Measurements from ENCODE around the gene TPST2. TPM values are rescaled to one million over a fixed set of nuclear protein-coding genes. Genes with fewer than 3 reads are reported as not detected.

Gene TPST2
- total RNA-seq, 1 donor from 2014 or later, result 26.2 TPM

DNA sequence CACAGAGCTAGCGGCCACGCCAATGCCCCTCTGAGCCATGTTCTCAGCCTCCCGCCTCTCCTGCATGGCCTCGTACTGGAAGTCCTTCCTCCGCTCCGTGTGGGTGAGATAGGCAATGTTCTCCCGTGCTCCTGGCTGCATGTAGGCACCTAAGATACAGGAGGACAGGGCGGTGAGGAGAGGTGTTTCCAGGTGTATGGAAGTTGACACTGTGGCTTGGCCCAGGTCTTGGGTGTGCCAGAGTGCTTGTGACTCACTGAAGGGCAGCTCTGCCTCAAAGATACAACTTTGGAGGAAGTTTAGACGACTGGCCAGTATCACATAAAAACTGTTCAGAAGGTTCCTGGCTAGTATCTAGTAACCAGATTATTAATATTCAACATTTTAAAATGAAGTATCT, 97.7 kb downstream of the TPST2 start:
- Histone ChIP-seq H3K4me3 (ENCODE audit: low read depth, low read length) (no peak overlapping the region), H3K27me3 (ENCODE audit: control insufficient read depth, insufficient read depth, low read length) (no peaks in the 10 kb centered on the region), H3K36me3 (ENCODE audit: control insufficient read depth, insufficient read depth, low read length) (peaks cover 4% of the 10 kb centered on the region)
- DNase-seq (ENCODE audit: low read depth), result no peak
- TF ChIP-seq CTCF (IDR thresholded peaks at IDR 0.05; ENCODE audit: insufficient read depth, low read length, poor library complexity, severe bottlenecking), result no peak

DNA sequence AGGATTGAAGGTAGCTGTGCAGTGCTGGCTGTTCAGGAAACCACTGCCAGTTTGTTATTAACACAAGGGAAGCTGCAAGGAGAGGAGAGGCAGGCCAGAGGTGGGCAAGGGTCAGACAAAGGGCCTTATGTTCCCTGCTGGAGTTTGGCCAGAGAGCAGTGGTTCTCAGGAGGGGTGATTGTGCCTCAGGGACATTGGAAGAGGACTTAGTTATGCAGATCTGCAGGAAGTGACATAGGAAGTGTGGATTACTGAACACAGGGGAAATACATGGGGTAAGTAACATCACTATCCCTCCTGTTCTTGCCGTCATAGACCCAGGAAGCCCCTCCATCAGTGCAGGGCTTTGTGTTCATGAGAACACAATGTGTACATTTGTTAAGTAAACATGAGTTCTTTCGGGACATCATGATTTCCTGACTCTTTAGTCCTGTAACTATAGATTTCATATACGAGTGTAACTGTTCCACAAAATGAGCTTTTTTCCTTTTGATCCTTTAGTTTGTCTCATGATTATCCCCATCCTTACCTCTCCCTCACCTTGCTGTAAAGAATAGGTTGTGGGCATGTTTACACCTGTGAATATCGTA, 100.4 kb downstream of the TPST2 start:
- Histone ChIP-seq H3K4me3 (ENCODE audit: low read depth, low read length) (no peak overlapping the region), H3K36me3 (ENCODE audit: control insufficient read depth, insufficient read depth, low read length) (peaks cover 4% of the 10 kb centered on the region), H3K27me3 (ENCODE audit: control insufficient read depth, insufficient read depth, low read length) (no peaks in the 10 kb centered on the region)
- DNase-seq (ENCODE audit: low read depth), result no peak
- TF ChIP-seq CTCF (IDR thresholded peaks at IDR 0.05; ENCODE audit: insufficient read depth, low read length, poor library complexity, severe bottlenecking), result no peak

GRCh38 chr22:26487996-26488395, 101.9 kb downstream of the TPST2 start:
- peaks cover 4% of the 10 kb centered on the region for H3K36me3 ChIP-seq (ENCODE audit: control insufficient read depth, insufficient read depth, low read length)
- DNase-seq (ENCODE audit: low read depth), result no peak
- H3K27me3 ChIP-seq (ENCODE audit: control insufficient read depth, insufficient read depth, low read length), result no peaks in the 10 kb centered on the region
- H3K4me3 ChIP-seq (ENCODE audit: low read depth, low read length), result no peak overlapping the region
- no peak for TF ChIP-seq CTCF (IDR thresholded peaks at IDR 0.05; ENCODE audit: insufficient read depth, low read length, poor library complexity, severe bottlenecking)

GRCh38 chr22:26486394-26486793, 103.5 kb downstream of the TPST2 start:
- H3K36me3 ChIP-seq (ENCODE audit: control insufficient read depth, insufficient read depth, low read length), result peaks cover 1% of the 10 kb centered on the region
- no peak for TF ChIP-seq CTCF (IDR thresholded peaks at IDR 0.05; ENCODE audit: insufficient read depth, low read length, poor library complexity, severe bottlenecking)
- H3K27me3 ChIP-seq (ENCODE audit: control insufficient read depth, insufficient read depth, low read length), result no peaks in the 10 kb centered on the region
- DNase-seq (ENCODE audit: low read depth), result no peak
- H3K4me3 ChIP-seq (ENCODE audit: low read depth, low read length), result no peak overlapping the region

GRCh38 chr22:26485806-26486390, 104.0 kb downstream of the TPST2 start:
- Histone ChIP-seq H3K4me3 (ENCODE audit: low read depth, low read length) (no peak overlapping the region), H3K27me3 (ENCODE audit: control insufficient read depth, insufficient read depth, low read length) (no peaks in the 10 kb centered on the region), H3K36me3 (ENCODE audit: control insufficient read depth, insufficient read depth, low read length) (peaks cover 1% of the 10 kb centered on the region)
- DNase-seq (ENCODE audit: low read depth), result no peak
- TF ChIP-seq CTCF (IDR thresholded peaks at IDR 0.05; ENCODE audit: insufficient read depth, low read length, poor library complexity, severe bottlenecking), result no peak

- TF ChIP-seq CTCF (IDR thresholded peaks at IDR 0.05; ENCODE audit: insufficient read depth, low read length, poor library complexity, severe bottlenecking), result no peak
- DNase-seq (ENCODE audit: low read depth), result no peak
- H3K36me3 ChIP-seq (ENCODE audit: control insufficient read depth, insufficient read depth, low read length), result peaks cover 1% of the 10 kb centered on the region
- no peaks in the 10 kb centered on the region for H3K27me3 ChIP-seq (ENCODE audit: control insufficient read depth, insufficient read depth, low read length)
- H3K4me3 ChIP-seq (ENCODE audit: low read depth, low read length), result no peak overlapping the region
Observed at GRCh38 chr22:26485013-26485412, 104.9 kb downstream of the TPST2 start.
